Glomerular visceral epithelial cell (primary cell): ENCODE data around the gene SUFU.

Experiments used
- DNase-seq: peaks from one replicate; pipeline ENCODE4 v3.0.0-alpha.2; 2016; ENCODE audit errors: extremely low spot score

Gene SUFU

DNA sequence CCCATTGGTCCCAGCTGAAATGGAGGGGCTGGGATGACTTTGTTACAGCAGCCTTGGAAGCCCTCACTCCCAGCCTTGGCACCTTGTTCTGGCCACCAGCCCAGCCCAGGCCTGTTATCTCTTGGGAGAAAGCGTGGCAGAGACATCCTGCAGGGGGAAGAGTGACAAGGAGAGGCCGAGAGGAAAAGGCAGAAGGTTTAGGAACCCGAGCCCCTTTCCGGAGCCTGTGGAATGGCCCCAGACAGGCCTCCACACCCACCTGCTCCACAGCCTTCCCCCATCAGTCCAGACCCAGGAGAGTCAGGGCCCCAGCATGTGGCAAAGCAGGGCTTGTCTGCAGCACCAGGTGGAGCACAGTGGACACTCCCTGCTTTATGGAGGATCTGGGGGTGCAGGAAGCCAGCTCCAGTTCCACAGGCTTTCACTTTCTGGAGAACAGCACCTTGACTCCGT is 116.4 kb downstream of the SUFU start:
- no peak for DNase-seq

DNA sequence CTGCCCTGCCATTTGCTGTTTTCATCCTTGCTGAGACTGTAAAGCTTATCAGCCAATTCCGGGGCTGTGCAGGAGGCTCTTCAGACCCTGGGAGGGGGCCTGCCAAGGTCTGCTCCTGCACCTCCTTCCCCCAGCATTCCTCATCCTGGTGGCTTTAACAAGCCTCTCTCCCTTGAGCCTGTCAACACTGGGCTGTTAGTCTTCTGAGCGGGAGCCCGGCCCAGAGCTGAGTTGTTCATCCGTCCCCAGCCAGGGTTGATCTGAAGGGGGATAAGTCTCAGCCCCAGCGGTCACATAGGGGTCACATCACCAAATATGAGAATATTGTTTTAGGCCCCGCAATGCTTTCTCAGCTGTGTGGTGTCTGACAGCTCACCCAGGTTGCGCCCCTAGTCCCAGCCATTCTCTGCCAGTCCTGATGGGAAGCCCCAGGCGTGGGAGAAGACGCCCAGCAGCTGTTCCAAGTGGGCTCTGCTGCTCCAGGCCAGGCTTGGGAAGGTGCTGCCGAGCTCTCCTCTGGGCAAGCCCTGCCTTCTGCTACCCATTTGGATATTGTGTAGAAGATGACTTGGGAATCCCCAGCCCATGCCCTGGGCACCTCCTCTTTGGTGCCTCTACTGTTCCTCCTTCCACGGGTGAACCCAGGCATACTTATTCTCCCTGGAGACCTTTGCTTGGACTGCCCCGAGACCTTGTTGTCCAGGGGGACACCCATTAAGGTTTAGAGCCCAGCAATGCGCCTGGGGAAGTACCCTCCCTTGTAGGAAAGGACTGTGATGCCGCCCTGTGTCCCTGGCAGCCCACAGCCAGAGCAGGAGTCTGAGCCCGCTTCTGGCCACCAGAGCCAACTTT is 117.0 kb downstream of the SUFU start:
- no peak for DNase-seq

DNA sequence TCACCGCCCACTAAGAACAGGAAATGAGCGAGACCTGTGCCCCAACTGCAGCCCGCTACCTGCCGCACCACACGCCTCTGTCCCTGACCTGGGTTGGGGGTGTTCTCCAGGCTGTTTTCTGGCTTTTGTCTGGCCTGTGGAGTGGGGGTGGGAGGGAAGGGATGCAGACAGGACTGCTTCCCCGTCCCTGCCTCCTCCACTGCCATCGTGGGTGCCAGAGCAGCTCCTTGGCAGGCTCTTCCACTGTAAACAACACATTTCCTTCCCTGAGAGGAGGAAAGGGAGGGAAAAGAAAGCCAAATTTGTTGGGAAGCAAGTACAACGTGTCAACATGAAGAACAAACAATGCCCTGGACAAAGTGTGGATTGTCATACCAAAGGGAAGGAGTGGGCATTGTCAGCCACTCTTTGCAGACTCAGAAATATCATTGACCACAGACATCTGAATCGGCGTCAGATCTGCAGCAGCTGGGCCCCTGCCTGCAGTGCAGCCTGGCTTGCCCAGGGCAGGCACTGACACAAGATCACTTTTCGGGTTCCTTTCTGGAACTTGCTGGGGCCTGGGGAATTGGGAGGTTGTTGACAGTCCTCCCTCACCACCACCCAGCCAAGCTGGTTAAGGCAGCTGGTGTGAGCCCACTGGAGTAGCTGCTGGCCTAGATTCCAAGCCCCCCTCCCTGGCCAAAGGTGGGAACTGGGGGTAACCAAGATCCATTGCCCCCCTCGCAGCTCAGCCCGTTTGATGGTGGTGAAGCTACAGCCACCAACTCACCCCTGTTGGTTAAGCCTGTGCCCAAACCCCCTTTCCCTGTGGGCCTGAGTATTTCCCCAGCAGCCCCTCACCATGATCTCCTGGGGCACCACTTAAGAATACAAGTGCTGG is 117.9 kb downstream of the SUFU start:
- DNase-seq = no peak

DNA sequence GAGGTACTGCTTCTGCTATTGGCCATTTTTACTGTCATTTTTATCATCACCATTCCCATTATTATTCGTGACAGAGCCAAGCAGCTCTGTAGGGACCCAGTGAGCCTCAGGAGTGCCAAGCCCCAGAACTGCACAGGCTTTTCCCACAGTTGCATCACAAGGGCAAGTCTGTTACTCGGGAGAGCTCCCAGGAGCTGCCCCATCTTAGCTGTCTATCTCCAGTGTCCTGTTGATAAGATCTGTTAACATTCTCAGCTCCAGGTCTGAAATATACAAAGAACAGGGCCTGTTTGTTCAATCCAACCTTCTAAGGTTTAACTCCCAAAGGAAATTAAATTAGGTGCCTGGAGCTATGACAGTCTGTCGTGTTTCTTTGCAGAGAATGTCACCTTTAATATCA is 120.3 kb downstream of the SUFU start:
- DNase-seq = no peak

DNA sequence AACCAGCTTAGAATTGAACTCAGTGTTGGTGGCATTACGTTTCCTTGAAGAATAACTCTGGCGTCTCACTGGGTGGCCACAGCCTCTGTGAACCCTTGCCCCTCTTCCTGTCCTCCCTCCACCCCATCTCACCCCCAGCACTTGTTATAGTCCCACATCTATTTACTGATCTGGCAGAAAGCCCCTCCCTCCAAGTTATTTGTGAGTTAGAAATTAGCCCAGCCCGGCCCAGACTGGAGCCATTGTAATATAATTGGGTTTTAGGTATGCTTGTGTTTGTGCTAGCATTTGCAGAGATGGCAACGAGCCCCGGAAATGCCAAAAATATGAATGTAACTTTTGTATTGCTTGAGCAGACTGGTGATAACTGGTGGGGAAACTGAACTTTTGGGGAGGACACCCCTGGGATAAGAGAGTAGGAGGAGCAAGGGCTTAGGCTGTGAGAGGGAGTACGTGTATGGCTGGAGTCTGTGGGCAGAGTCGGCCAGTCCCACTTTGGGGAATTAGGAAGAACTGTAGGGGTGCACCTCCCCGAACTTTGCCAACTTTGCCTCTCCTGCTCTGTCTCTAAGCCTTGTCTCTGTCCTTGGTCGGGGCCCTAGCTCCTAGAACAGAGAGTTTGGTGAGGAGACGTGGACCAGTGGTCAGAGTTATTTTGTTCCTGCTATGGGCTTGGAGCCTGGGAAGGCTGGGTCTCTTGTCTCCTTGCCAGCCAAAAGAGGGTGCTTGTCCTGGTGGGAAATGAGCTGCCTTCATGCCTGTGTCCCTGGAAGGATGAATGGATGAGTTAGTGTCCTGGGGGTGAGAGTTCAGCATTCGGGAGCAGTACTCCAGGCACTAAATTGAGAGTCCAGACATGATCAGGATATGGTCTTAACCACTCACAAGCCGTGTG is 121.2 kb downstream of the SUFU start:
- DNase-seq = no peak

DNA sequence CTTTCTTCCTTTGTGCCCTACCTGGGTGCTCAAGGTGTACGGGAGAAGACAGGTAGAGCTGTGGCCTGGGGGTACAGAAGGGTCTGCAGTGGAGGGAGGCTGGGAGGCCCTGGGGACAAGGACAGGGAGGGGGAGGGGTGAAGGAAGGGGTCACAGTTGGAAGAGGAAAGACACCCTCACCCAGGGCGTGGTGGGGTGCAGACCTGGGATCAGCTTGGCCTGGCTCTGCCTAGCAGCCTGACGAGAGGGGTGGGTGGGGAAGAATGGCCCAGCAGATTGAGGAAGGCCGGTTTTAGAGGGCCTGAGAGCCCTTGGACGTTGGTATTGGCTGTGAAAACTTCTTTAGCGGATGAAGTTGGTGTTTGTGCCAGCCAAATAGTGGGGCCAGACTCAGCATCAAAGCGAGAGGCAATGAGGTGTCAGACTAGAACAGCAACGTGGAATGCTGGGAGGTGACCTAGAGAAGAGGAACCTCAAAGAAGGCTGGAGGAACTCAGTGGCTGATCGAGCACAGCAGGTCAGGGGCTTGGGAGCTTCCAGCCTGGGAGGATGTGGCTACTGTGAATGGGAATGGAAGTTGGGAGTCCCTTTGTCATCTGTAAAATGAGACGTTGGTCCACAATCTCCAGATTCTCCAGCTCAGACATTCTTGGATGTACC is 122.4 kb downstream of the SUFU start:
- no peak for DNase-seq

DNA sequence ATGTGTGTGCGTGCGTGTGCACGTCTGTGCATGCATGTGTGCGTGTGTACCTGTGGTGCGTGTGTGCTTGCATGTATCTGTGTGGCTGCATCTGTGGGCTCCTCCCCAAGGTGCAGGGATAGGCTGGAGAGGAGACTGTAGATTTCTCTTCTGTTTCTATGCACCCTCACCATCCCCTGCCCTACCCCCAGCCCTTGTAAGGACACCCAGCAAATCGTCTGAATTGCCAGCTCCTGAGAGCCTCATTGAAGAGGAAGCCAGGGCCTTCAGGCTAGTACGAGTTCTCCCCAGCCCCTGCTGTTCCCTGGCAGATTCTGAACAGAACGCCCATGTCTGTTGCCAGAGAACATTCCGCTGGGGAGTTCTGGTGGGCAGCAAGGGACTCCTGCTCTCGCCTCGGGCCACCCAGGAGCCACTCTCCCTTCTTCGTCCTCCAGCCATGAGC is 123.5 kb downstream of the SUFU start:
- DNase-seq = no peak

DNA sequence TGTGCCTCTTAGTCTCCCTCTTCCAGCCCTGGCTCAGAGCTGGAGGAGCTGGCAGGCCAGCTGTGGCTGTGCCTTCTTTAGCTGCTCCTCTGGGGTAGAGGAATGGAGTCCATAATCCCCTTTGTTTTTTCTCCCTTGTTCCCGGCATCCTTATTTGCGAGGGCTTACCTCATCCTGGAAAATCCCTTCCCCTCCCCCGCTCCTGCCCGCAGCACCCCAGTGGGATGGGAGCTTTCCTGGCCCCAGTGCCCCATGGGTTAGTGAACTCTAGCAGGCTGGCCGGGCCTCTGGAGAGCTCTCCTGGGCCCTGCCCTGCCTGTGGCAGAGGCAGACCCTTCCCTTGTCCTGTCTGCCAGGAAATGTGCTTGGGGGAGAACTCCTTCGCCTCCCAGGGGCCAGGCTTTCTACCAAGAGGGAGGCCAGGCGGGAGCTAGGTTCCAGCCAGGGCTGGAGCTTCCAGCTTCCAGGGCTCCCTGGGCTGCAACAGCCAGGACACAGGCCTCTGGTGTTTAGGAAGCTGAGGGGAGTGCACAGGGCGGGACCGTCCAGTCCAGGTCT is 124.0 kb downstream of the SUFU start:
- peak; percentile 96 for DNase-seq

DNA sequence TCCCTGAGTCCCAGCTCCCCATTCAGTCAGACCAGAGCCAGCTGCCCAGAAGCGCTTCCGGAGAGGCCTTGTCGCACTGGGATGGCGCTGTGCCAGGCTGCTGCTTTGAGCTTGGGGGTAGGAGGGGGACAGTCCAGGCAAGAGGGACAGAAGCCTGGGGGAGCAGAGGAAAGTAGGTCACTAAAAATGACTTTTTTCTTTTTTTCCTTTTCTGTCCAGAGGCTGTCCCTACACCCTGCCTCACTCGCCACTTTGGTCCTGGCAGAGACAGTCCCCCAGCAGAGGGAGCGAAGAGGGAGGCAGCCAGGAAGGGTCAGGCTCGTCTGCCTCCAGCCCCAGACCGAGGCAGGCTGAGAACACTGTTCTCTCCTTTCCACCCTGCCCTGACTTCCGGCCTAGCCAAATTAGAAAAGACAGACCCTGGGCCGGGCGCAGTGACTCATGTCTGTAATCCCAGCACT is 124.7 kb downstream of the SUFU start:
- DNase-seq = peak; percentile 79

DNA sequence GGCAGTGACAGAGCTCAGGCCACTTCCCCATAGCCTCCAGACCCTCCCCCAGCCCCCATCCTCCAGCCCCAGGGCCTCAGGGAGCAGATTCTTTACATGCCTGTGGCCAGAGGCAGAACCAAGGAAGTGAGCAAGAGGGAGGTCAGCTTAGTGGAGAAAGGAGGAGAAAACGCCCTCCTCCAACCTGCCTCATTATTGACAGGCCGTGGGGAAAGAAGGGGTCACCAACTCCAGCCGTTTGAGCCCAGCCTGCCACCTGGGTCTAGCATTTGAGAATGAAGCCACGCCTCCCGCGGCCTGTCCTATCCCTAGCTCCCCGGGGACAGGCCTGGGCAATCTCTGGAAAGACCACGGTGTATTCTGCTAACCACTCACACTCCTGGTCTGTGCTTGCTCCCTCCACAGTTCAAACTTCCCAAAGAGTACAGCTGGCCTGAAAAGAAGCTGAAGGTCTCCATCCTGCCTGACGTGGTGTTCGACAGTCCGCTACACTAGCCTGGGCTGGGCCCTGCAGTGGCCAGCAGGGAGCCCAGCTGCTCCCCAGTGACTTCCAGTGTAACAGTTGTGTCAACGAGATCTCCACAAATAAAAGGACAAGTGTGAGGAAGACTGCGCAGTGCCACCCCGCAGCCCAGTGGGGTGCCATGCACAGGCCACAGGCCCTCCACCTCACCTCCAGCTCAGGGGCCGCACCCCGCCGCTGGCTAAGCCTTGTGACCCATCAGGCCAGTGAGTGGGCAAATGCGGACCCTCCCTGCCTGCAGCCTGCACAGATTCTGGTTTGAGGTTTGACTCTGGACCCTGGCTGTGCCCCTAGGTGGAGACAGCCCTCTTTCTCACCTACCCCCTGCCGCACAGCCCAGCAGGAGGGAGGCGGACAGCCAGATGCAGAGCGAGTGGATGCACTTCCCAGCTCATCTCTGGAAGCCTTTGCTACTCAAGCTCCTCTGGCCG is 126.2 kb downstream of the SUFU start:
- peak; percentile 98 for DNase-seq

DNA sequence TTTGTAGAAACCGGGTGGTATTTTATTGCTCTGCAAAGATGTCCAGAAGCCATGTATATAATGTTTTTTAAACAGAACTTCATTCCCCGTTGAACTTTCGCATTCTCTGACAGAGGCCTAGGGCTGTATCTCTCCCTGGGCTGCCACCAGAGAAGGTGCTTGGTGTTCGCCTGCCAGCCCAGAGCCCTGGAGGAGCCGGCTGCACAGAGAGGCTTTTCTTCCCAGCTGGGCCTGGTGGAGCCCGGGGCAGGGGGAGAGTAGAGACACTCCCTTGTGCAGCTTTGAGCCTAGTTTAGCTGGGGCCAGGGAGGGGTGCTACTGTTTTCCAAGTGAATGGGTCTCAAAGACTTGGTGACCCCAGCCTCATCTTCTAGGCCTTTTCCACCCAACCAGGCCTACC is 126.9 kb downstream of the SUFU start:
- DNase-seq = no peak

DNA sequence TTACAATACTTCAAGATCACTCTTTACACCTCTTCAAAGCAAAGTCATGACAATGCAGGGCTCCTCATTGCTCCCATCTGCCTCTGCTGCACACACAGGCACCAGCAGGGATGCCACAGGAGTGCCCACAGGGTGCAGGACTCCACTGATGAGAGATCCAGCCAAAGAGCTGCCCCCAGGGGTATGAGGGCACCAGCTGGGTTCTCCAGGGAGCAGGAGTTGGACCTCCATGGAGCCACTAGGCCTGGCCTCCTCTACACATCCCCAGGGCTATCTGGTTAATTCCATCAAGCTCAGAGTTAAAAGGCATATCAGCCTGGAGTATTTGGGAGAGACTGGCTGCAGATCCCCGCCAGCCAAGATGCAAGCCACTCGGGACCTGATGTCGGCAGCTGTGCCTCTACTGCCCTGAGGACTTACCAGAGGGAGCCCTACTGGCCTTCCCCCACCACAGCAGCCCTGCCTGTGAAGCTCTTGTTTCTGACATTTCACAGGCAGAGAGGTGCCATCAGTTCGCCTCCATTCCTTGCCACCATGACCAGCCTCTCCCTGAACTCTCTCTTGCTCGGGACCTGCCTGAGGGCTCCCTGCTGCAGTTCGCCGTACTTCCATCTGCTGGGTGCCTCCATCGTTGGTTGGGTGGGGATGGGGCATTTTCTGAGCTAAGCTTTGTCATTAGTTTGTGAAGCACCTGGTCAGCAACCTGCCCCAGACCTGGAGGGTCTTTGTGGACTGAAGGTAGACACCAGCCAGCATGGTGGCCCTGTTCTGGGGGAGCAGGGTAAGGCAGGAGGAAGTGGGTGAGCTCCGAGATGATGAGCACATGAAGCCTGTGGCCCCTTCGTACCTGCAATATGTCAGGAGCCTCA is 128.0 kb downstream of the SUFU start:
- no peak for DNase-seq

DNA sequence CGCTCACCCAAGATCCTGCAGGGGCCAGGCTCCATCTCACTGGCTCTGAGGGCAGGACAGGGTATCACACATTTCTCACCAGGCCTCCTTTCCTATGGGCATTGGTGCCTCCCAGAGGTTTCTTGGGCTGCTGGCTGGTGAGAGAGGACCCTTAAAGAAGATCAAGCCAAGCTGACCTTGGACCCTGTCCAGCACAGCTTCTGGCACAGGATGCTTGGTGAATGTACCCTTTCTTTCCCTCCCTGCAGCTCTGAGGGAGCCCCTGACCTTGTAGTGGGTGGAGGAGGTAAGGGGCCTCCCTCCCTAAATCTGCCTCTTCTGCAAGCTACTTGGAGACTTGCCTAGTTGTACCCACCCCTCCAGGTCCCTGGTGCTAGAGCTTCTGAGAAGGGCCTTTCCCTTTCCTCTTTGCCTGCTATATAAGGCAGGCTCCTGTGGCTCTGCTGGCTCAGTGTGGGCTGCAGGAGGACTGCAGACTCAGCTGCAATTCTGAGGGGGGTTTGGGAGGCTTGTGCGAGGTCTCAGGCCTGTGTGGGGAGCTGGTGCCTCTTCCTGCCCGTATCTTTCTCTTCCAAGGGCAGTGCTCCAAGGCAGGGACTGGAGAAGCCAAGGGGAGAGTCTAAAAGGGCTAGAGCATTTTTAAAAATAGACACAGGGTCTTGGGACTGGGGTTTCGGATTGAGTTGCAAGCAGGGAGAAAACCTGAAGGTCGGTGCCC is 128.8 kb downstream of the SUFU start:
- DNase-seq = no peak

DNA sequence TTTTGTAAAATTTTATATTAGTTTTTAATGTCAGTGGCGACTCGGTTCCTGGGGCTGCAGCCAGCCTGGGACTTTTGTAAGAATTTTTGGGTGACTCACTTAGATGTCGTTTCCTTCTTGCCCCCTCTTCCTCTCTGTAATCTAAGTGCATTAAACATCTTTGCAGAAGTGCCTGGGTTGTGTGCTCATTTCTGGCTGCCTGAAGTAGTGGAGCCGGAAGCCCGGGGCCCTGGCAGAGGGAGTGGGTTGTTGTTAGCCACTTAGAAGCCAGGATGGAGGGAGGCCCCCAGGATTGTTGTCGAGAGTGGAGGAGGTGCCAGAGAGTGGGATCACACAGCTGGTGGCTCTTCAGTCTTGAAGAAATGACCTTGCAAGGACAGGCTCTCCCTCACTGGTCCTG is 129.5 kb downstream of the SUFU start:
- DNase-seq = peak; percentile 43

DNA sequence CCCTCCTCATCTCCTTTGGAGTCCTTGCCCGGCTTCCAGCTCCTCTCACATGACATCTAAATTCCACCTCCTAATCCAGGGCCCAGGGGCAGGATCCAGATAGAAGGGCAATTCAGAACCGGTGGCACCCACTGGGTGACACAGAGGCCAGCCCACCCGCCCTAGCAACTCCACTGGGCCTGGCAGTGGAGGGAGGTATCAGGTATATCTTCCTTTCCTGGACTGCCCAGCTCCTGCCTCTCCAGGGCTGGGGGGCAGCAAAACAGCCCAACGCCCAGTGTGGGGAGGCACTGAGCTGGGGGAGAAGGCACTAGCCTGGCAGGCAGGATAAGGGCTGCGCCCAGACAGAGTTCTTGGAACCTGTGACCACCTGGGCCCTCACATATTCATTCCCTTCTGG is 130.1 kb downstream of the SUFU start:
- DNase-seq = no peak

DNA sequence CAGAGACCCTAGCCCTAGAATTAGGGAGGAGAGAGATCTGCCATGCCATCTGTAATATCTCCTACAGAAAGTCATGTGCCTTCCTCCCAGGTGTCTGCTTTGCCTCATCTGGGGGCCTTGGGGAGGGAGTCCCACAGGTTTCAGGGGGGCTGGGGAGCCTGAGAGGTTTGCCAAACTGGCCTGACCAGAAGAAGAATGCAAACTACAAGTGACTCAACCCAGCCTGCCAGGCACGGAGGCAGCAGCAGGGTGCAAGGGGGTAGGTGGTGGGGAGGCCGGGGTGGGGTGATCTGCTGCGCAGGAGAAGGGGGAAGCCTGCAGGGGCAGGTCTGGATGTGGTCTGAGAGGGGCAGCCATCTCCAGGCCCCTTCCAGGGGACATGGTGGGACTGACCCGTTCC is 130.9 kb downstream of the SUFU start:
- no peak for DNase-seq

DNA sequence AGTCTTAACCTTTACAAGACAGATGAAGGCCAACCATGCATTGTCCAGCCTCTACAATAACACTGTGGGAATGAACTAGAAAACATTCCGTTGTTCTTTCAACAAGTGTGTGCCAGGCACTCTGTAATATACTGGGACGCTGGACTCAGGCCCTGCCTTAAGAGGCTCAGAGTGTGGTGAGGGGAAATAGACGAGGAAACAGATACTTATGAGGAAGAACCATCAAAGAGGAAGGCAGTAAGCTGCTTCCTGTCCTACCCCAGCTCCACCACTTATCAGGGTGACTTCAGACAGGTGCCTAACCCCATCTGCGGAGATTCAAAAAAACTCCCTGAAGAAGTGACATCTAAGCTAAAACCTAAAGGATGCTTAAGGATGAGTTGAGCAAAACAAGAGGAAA is 131.6 kb downstream of the SUFU start:
- no peak for DNase-seq

DNA sequence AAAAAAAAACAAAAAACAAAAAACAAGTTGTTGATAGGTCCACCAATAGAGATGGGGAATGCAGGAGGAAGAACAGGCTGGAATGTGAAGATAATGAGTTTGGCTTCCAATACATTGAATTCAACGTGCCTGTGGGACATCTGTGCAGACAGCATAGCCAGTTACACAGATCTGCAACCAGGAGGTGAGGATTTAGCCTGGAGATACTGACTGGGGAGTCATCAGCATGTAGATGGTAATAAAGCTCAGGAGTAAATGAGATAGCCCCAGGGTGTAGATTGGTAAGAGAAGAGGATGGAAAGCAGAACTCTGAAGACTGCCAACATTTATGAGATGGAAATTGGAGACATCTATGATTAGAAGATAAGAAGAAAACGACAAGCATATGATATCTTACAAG is 135.8 kb downstream of the SUFU start:
- no peak for DNase-seq
